Measurements from ENCODE around the gene MASTL. TPM values are rescaled to one million over a fixed set of nuclear protein-coding genes. Genes with fewer than 3 reads are reported as not detected.

MASTL gene
- total RNA-seq, 1 experiment from 2014 or later = 25.5 TPM

GRCh38 chr10:27192284-27192683, 37.1 kb downstream of the MASTL start:
- ChIA-PET POLR2A (no interaction called here), CTCF (no interaction called here)
- Mint-ChIP-seq H3K27ac (no peak overlapping the region), H3K4me3 (no peak overlapping the region), H3K36me3 (no peaks in the 10 kb centered on the region), H3K27me3 (ENCODE audit: low read depth) (no peaks in the 10 kb centered on the region), H3K4me1 (no peaks in the 10 kb centered on the region), H3K9me3 (no peaks in the 10 kb centered on the region)
- no peak for DNase-seq (ENCODE audit: low spot score)
- ATAC-seq = no peak
- TF ChIP-seq ZNF317 (CRISPR knock-in tag; IDR thresholded peaks at IDR 0.05; ENCODE audit: borderline replicate concordance, low read depth) = no peak
- no peak for TF ChIP-seq ZNF416 (CRISPR knock-in tag; IDR thresholded peaks at IDR 0.05)
- no peak for TF ChIP-seq EMX1 (CRISPR knock-in tag; IDR thresholded peaks at IDR 0.05)
- no peak for TF ChIP-seq FOXK1 (CRISPR knock-in tag; IDR thresholded peaks at IDR 0.05)
- TF ChIP-seq ZNF121 (CRISPR knock-in tag; IDR thresholded peaks at IDR 0.05) = no peak
- TF ChIP-seq ATF2 (CRISPR knock-in tag; IDR thresholded peaks at IDR 0.05; ENCODE audit: borderline replicate concordance, low read depth) = no peak
- TF ChIP-seq ZSCAN18 (CRISPR knock-in tag; IDR thresholded peaks at IDR 0.05) = no peak
- TF ChIP-seq MLX (CRISPR knock-in tag; IDR thresholded peaks at IDR 0.05) = no peak
- TF ChIP-seq GRHL2 (CRISPR knock-in tag; IDR thresholded peaks at IDR 0.05; ENCODE audit: insufficient replicate concordance, severe bottlenecking) = no peak
- no peak for TF ChIP-seq USF1 (CRISPR knock-in tag; IDR thresholded peaks at IDR 0.05)
- TF ChIP-seq ZNF671 (CRISPR knock-in tag; IDR thresholded peaks at IDR 0.05) = no peak
- no peak for TF ChIP-seq E2F4 (CRISPR knock-in tag; IDR thresholded peaks at IDR 0.05; ENCODE audit: borderline replicate concordance, low read depth)
- TF ChIP-seq FOXP4 (CRISPR knock-in tag; IDR thresholded peaks at IDR 0.05) = no peak
- TF ChIP-seq CREM (CRISPR knock-in tag; IDR thresholded peaks at IDR 0.05) = no peak
- TF ChIP-seq HMGA2 (CRISPR knock-in tag; IDR thresholded peaks at IDR 0.05) = no peak
- no peak for TF ChIP-seq ELF4 (CRISPR knock-in tag; IDR thresholded peaks at IDR 0.05; ENCODE audit: low read depth)
- TF ChIP-seq ZMAT4 (CRISPR knock-in tag; IDR thresholded peaks at IDR 0.05) = no peak
- TF ChIP-seq ZNF219 (CRISPR knock-in tag; IDR thresholded peaks at IDR 0.05; ENCODE audit: borderline replicate concordance) = no peak
